Mesenchymal stem cell (in vitro differentiated cells and primary cell): Measurements from ENCODE around the gene LDLRAP1.

Experiments used
- DNase-seq: peaks from one replicate; pipeline ENCODE4 v3.0.0-alpha.2; 2013
- H2AFZ ChIP-seq: one replicate; pipeline ENCODE4 v1.6.1; 2013; ENCODE audit warnings: low read depth, mild to moderate bottlenecking, control low read depth, inconsistent platforms, low read length, moderate library complexity
- H2AK5ac ChIP-seq: 2 replicates; pipeline ENCODE4 v1.6.1; 2013; ENCODE audit warnings: low read length, moderate library complexity, mild to moderate bottlenecking, inconsistent platforms; ENCODE audit not compliant: severe bottlenecking
- H2BK120ac ChIP-seq: one replicate; pipeline ENCODE4 v1.6.1; 2013; ENCODE audit warnings: low read depth, mild to moderate bottlenecking, inconsistent platforms, low read length, moderate library complexity
- H2BK12ac ChIP-seq, 2 experiments: one replicate each; pipeline ENCODE4 v1.6.1; 2013; ENCODE audit warnings: inconsistent platforms in 2 of 2, low read length in 2 of 2, mild to moderate bottlenecking in 2 of 2, moderate library complexity in 2 of 2, control low read depth in 1 of 2
- H2BK15ac ChIP-seq: one replicate; pipeline ENCODE4 v1.6.1; 2013; ENCODE audit warnings: mild to moderate bottlenecking, low read depth, inconsistent platforms; ENCODE audit not compliant: poor library complexity, severe bottlenecking
- H2BK5ac ChIP-seq: 2 replicates; pipeline ENCODE4 v1.6.1; 2013; ENCODE audit warnings: low read depth, mild to moderate bottlenecking, low read length, control low read depth, inconsistent platforms; ENCODE audit not compliant: poor library complexity, severe bottlenecking
- H3K14ac ChIP-seq, 2 experiments: one replicate each; pipeline ENCODE4 v1.6.1; 2013; ENCODE audit warnings: inconsistent platforms in 2 of 2, low read length in 2 of 2, control low read depth in 1 of 2, mild to moderate bottlenecking in 1 of 2, moderate library complexity in 1 of 2
- H3K18ac ChIP-seq, 2 experiments: one replicate each; pipeline ENCODE4 v1.6.1; 2013; ENCODE audit warnings: inconsistent platforms in 2 of 2, low read length in 2 of 2, control low read depth in 1 of 2, low read depth in 1 of 2, mild to moderate bottlenecking in 1 of 2
- H3K23ac ChIP-seq, 2 experiments: one replicate each; pipeline ENCODE4 v1.6.1; 2013; ENCODE audit warnings: inconsistent platforms in 2 of 2, low read length in 2 of 2, mild to moderate bottlenecking in 2 of 2, moderate library complexity in 2 of 2, control low read depth in 1 of 2
- H3K27ac ChIP-seq: 2 replicates; pipeline ENCODE4 v1.5.1; 2013; ENCODE audit warnings: mild to moderate bottlenecking, moderate library complexity, low read length, control low read depth, inconsistent platforms; ENCODE audit not compliant: poor library complexity, severe bottlenecking
- H3K27me3 ChIP-seq, 2 experiments: 2 replicates each; pipeline versions ENCODE4 v1.6.1 to v1.7.0; 2013; ENCODE audit warnings: low read length in 2 of 2, mild to moderate bottlenecking in 2 of 2, moderate library complexity in 2 of 2, control low read depth in 1 of 2, inconsistent platforms in 1 of 2; ENCODE audit not compliant: control insufficient read depth in 1 of 2, insufficient read depth in 1 of 2
- H3K36me3 ChIP-seq, 2 experiments: 2 replicates each; pipeline versions ENCODE4 v1.6.1 to v1.7.0; 2013; ENCODE audit warnings: low read length in 2 of 2, control low read depth in 1 of 2, inconsistent platforms in 1 of 2, low read depth in 1 of 2, mild to moderate bottlenecking in 1 of 2; ENCODE audit not compliant: insufficient read depth in 2 of 2, control insufficient read depth in 1 of 2
- H3K4ac ChIP-seq, 2 experiments: one replicate each; pipeline ENCODE4 v1.6.1; 2013; ENCODE audit warnings: inconsistent platforms in 2 of 2, low read length in 2 of 2, mild to moderate bottlenecking in 2 of 2, moderate library complexity in 2 of 2, control low read depth in 1 of 2, low read depth in 1 of 2
- H3K4me1 ChIP-seq: 2 replicates; pipeline ENCODE4 v1.6.1; 2013; ENCODE audit warnings: low read depth, low read length, control low read depth; ENCODE audit not compliant: control insufficient read depth, insufficient read depth
- H3K4me2 ChIP-seq: 2 replicates; pipeline ENCODE4 v1.6.1; 2013; ENCODE audit warnings: low read length, mild to moderate bottlenecking, inconsistent platforms; ENCODE audit not compliant: poor library complexity, severe bottlenecking
- H3K4me3 ChIP-seq, 2 experiments: 2 replicates each; pipeline versions ENCODE4 v1.5.1 to v1.7.0; 2013; ENCODE audit warnings: low read length in 2 of 2, mild to moderate bottlenecking in 2 of 2, control low read depth in 1 of 2, low read depth in 1 of 2; ENCODE audit not compliant: insufficient read depth in 1 of 2
- H3K79me1 ChIP-seq: replicated peaks from 2 replicates; pipeline ENCODE4 v1.6.1; 2013; ENCODE audit warnings: mild to moderate bottlenecking, control low read depth, low read length, inconsistent platforms; ENCODE audit not compliant: poor library complexity, severe bottlenecking
- H3K9ac ChIP-seq: 2 replicates; pipeline ENCODE4 v1.7.0; 2013; ENCODE audit warnings: mild to moderate bottlenecking, low read length, moderate library complexity
- H3K9me3 ChIP-seq: 2 replicates; pipeline ENCODE4 v1.7.0; 2013; ENCODE audit warnings: mild to moderate bottlenecking, low read length; ENCODE audit not compliant: control insufficient read depth
- H4K8ac ChIP-seq: one replicate; pipeline ENCODE4 v1.6.1; 2013; ENCODE audit warnings: inconsistent platforms, mild to moderate bottlenecking, low read length, moderate library complexity
- H4K91ac ChIP-seq: one replicate; pipeline ENCODE4 v1.6.1; 2013; ENCODE audit warnings: mild to moderate bottlenecking, low read length, inconsistent platforms
- WGBS: methylation state at CpG from one replicate; pipeline ENCODE4 v1.1.7; 2013; ENCODE audit warnings: mixed read lengths; 5-methylcytosine and 5-hydroxymethylcytosine counted together

LDLRAP1 gene

DNA sequence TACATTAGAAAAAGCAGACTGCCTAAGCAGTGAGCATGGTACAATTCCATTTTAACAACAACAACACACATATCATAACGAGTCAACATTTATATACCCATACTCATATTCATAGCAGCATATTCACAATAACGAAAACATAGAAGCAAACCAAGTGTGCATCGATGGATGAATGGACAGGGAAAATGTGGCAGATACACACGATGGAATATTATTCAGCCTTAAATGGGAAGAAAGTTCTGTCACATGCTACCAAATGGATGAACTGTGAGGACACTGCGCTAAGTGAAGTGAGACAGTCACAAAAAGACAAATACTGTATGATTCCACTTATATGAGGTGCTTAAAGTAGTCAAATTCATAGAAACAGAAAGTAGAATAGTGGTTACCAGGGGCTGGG lies 63.7 kb downstream of the LDLRAP1 start:
- no peak for DNase-seq
- Histone ChIP-seq H2BK120ac (no peak overlapping the region), H2AFZ (no peak overlapping the region), H3K23ac (no peak overlapping the region), H3K9ac (no peak overlapping the region), H3K9me3 (no peaks in the 10 kb centered on the region), H3K36me3 (no peaks in the 10 kb centered on the region), H3K4me3 (no peak overlapping the region), H4K91ac (no peak overlapping the region), H2AK5ac (no peak overlapping the region), H4K8ac (no peak overlapping the region), H3K18ac (no peak overlapping the region), H3K4me1 (peaks cover 3% of the 10 kb centered on the region), H3K27ac (no peak overlapping the region), H2BK5ac (no peak overlapping the region), H2BK15ac (no peak overlapping the region), H2BK12ac (no peak overlapping the region), H3K27me3 (peaks cover 19 to 33% of the 10 kb centered on the region in 2 experiments), H3K14ac (no peak overlapping the region), H3K4ac (no peak overlapping the region), H3K79me1 (no peaks in the 10 kb centered on the region), H3K4me2 (no peak overlapping the region)
- WGBS = 96% methylated on average over 5 of the region's 5 CpGs

GRCh38 chr1:25608488-25609178 lies 65.2 kb downstream of the LDLRAP1 start:
- H3K79me1 ChIP-seq = no peaks in the 10 kb centered on the region
- H2BK120ac ChIP-seq = no peak overlapping the region
- no peak overlapping the region for H2BK12ac ChIP-seq
- H3K4ac ChIP-seq = no peak overlapping the region
- no peak overlapping the region for H2BK5ac ChIP-seq
- H3K4me3 ChIP-seq = peak overlapping the region in 1 of 2 experiments; percentile 74
- H4K8ac ChIP-seq = no peak overlapping the region
- peaks cover 3% of the 10 kb centered on the region for H3K4me1 ChIP-seq
- H2AFZ ChIP-seq = no peak overlapping the region
- H3K36me3 ChIP-seq = no peaks in the 10 kb centered on the region
- H2BK15ac ChIP-seq = no peak overlapping the region
- no peak overlapping the region for H3K23ac ChIP-seq
- DNase-seq = peak; percentile 73
- H3K4me2 ChIP-seq = peak overlapping the region; percentile 9
- H3K27me3 ChIP-seq = peaks cover 19 to 42% of the 10 kb centered on the region in 2 experiments
- H3K14ac ChIP-seq = no peak overlapping the region
- H3K18ac ChIP-seq = no peak overlapping the region
- H3K9me3 ChIP-seq = no peaks in the 10 kb centered on the region
- H3K27ac ChIP-seq = no peak overlapping the region
- WGBS = 32% methylated on average over 10 of the region's 15 CpGs
- no peak overlapping the region for H4K91ac ChIP-seq
- H2AK5ac ChIP-seq = no peak overlapping the region
- no peak overlapping the region for H3K9ac ChIP-seq

DNA sequence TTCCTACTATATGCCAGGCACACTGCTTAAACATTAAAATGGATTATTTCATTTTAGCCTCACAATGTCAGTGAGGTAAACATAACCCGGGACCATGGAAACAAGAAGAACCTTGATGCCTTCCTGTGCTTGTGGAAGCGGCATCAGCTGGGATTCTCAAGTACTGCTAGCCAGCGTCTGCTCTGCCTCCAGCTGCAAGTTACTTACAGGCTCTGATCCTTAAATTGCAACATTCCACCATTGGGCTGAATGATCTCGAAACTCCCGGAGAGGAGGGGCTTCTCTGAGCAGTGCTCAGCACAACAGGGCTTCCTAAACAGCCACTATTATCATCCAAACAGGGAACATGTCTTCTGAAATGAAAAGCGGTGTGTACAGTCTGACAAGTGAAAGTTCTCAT lies 66.5 kb downstream of the LDLRAP1 start:
- Histone ChIP-seq H4K91ac (no peak overlapping the region), H3K23ac (no peak overlapping the region), H2AK5ac (no peak overlapping the region), H3K4me1 (peaks cover 3% of the 10 kb centered on the region), H3K27ac (no peak overlapping the region), H3K27me3 (peaks cover 24 to 53% of the 10 kb centered on the region in 2 experiments), H2AFZ (no peak overlapping the region), H3K4me2 (no peak overlapping the region), H3K18ac (no peak overlapping the region), H3K14ac (no peak overlapping the region), H2BK5ac (no peak overlapping the region), H3K4me3 (no peak overlapping the region), H2BK120ac (no peak overlapping the region), H3K9me3 (no peaks in the 10 kb centered on the region), H3K4ac (no peak overlapping the region), H3K79me1 (no peaks in the 10 kb centered on the region), H4K8ac (no peak overlapping the region), H2BK12ac (no peak overlapping the region), H2BK15ac (no peak overlapping the region), H3K9ac (no peak overlapping the region), H3K36me3 (no peaks in the 10 kb centered on the region)
- WGBS = 35% methylated on average over 6 of the region's 6 CpGs
- peak; percentile 72 for DNase-seq

DNA sequence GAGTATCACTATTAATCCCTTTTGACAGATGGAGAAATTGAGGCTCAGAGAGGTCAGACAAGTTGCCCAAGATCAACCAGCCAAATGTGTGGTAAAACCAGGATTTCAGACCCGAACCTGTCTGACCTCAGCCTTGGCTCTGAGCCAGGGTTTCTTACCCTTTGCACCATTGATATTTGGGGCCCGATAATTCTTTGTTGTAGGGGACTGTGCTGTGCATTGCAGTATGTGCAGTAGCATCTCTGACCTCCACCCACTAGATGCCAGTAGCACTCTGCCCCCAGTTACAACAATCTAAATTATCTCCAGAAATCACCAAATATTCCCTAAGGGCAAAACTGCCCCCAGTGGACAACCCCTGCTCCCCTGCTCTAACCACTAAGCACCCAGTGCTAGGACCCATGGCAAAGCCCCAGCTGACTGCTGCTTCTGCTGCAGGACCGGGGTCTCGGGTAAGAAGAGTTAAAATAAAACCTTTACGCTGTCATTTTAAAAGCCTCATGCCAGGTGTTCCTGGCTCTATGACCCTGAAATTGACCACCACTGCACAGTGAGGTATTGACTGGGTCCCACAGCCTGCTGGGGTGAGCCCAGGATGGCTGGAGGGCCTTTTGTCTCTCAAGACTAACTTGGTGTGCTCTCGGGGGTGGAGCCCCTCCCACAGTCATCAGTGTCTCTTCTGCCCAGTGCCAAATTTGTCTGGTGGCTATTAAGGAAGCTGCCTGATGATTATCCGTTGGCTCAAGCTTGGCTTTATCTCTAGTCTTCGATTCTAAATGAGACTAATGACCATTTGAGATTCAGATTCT lies 67.6 kb downstream of the LDLRAP1 start:
- 77% methylated on average over 7 of the region's 8 CpGs for WGBS
- Histone ChIP-seq H2BK120ac (no peak overlapping the region), H3K4ac (no peak overlapping the region), H2BK12ac (no peak overlapping the region), H3K9ac (no peak overlapping the region), H4K91ac (no peak overlapping the region), H4K8ac (no peak overlapping the region), H3K4me2 (no peak overlapping the region), H2BK5ac (no peak overlapping the region), H3K4me3 (no peak overlapping the region), H3K27me3 (peaks cover 21 to 54% of the 10 kb centered on the region in 2 experiments), H3K23ac (no peak overlapping the region), H2BK15ac (no peak overlapping the region), H3K4me1 (peaks cover 6% of the 10 kb centered on the region), H3K27ac (no peak overlapping the region), H3K9me3 (no peaks in the 10 kb centered on the region), H3K36me3 (no peaks in the 10 kb centered on the region), H2AK5ac (no peak overlapping the region), H3K18ac (no peak overlapping the region), H3K79me1 (no peaks in the 10 kb centered on the region), H3K14ac (no peak overlapping the region), H2AFZ (no peak overlapping the region)
- DNase-seq = no peak
